ENCODE results near the gene LCE6A.

LCE6A gene

DNA sequence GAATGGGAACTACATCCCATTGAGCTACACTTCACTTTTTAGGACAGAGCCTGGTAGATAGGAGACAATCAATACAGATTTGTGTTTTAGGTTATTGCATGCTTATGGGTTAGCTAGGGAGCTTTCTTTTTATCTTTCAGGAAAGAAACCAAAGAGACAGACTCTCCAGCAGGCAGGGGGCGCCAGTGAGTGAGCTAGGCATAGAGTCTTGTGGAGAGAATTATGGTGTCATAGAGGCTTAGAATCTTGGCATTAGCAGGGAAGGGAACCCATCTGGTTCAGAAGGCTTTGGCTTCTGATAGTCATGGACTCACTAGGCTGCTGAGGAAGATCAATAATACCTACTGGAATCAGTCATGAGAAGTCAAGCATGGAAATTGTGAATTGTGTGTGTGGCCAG is 35.4 kb downstream of the LCE6A start, which contains the start of gene SMCP:
Gene SMCP, plus strand, starts transcription at position 281 of the 400 bp plus-strand sequence. CDS start 6,101 bp downstream, outside the sequence.
- no peak for DNase-seq

DNA sequence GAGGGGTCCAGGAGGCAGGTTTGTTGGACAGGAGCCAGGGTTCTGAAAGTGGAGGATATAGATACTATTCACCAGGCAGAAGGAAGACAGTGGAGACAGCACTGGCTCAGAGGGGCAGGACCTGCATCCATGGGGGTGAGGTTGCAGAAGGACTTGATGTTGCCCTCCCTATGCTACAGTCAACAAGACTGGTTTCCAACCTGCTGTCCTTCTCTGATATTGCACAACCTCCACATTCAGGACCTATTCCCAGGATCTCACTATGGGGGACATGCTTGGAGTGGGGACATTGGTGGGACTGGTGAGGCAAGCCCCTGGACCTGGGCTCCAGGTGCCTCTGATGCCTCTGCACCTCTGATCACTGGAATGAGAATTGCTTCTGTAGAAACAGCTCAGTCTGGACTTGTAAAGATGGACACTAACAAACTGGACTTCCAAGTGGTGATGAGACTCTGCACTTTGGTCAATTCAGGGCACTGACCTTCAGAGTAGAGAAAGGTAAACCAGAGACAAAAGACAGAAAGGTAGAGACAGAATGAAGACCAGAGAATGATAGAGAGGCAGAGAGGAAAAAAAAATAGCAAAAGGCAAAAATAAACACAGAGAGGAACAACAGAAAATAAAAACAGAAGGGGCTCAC is 37.0 kb downstream of the LCE6A start:
- no peak for DNase-seq

DNA sequence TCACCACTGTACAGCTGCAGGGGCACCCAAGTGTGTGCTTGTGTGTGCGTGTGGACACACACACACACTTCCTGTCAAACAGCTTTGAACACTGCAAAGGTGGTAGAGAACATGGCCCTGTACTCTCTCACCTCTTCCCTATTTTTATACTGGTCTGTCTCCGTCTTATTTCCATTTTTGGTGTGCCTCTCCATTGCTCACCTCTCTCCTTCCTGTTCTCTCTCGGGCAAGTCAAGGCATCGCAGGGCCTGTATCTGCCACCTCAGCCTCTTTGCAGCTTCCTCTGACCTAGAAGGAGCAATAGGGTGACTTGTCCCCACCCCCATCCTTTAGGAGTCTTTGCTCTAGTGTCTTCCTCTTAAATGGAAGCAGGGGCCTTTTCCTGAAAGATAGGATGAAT is 37.7 kb downstream of the LCE6A start:
- no peak for DNase-seq

DNA sequence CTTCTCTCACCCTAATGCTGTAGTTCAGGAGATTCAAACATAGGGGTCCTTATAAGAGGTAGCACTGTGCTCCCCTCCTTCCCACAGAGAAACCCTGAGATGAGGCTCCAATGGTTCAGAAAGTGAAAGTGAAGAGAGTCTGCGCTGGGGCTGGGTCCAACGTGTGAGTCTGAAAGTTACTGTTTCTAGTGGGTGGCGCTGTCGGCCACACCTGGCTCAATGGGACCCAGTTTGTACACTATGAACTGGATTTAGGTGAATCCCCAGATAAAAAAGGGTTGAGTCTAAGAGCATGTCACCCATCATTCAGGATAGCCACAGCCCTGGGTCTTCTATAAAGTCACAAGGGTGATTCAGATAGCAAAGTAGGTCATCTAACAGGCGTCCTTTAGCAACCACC is 38.3 kb downstream of the LCE6A start:
- DNase-seq, result no peak

DNA sequence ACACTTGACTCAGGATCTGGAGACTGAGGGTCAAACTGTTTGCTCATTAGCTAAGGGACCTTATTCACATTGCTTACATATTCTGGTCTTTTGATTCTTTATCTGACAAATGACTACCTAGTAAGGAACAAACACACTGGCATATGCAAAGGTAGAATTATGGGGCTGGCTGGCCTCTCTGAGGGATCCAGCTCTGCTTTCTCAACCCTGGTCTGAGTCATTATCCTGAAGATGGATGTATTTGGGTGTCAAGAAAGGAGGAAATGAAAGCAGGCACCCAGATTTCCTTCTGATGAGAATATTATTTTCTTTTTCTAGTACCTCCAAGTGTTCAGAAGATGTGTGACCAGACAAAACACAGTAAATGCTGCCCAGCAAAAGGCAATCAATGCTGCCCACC is 41.4 kb downstream of the LCE6A start:
- DNase-seq, result no peak

DNA sequence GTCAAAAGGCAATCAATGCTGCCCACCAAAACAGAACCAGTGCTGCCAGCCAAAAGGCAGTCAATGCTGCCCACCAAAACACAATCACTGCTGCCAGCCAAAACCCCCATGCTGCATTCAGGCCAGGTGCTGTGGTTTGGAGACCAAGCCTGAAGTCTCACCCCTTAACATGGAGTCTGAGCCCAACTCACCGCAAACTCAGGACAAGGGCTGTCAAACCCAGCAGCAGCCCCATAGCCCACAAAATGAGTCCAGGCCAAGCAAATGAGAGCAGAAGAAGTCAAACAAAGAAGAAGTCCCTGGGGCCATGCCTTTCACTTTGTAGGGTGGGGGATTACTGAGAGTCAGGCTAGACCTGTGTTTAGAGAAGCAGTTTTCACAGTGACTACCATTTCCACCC is 41.9 kb downstream of the LCE6A start:
- no peak for DNase-seq

DNA sequence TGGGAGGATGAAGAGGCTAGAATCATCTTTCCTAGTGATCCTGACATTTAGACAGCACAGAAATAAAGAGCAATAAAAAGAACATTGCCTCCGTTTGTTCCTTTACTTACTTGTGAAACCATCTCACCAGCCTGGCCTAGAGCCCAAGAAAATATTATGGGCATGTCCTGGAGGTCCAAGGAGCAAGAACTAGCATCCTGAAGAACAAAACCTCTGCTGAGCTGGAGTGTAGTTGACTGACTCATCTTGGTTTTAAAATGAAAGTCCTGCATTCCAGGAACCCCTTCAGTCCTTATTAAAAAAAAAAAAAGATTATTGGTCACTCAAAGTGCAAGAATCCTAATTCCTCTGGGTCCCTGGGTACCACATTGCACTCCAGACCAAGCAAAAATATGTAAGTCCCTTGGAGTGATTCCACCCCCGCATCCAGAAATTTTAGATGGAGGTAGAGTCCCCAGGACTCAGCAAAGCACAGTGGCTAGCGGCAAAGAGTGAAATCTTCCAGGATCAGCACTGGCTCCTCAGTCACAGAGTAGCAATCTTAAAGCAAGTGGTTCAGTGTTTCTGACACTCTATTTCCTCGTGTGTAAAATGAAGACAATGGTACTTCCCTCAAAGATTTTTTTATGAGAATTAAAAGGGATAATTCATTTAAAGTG is 42.4 kb downstream of the LCE6A start:
- DNase-seq, result no peak

DNA sequence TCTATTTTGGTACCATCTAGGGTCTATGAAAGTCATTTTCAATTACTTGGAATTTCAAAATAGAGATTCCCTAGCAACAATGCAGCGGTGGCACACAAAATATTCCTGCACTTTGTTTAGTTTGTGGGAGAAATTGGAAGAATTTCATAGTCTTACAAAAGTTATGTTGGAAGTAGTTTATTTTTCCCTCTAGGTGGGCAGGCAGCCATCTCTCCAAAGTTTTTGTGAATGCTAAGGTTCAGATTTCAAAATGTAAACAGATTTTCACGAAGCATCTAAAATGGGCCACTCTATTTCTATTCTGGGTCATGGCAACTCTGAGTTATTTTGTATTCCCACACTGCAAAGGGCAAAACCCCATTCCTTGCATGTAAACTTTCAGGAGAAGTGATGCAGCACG is 43.4 kb downstream of the LCE6A start:
- no peak for DNase-seq

DNA sequence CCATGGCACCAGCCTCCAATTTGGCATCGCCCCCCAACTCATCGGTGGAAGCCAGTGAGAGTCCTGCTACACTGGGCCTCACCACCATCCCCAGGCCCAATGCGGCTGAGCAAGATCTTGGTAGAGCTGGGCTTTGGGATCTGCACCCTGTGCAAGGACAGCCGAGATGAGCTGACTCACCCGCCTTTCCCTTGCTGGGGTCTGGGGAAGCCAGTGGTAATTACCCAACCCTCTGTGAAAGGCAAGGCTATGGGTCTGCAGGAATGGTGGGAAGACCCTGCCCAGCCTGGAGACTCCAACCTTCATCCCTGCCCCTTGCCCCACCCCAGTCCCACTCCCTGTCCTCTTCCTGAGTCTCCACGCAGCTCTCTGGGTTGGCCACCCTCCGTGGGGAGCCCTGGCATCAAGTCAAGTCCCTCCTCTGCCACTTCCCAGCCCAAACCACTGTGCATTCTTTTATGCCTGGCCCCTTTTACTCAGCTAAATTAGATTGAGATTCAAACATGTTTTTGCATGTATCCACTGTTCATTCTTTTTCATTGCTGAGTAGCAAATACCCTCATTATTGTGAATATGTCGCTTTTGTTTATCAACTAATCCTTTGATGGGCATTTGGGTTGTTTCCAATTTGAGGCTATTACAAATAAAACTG is 44.2 kb downstream of the LCE6A start:
- DNase-seq, result no peak

DNA sequence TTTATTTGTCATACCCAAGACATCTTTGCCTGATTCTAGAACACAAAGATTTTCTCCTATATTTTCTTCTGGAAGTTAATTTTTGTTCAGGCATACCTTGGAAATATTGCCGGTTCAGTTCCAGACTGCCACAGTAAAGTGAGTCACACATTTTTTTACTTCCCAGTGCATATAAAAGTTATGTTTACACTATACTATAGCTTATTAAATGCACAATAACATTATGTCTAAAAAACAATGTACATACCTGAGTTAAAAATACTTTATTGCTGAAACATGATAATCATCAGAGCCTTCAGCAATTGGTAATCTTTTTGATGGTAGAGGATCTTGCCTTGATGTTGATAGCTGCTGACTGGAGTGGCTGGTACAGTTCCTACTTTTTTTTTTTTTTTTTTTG is 45.5 kb downstream of the LCE6A start:
- no peak for DNase-seq

All from SIG-M5 (cell line).